ENCODE results near the gene F2R. TPM values are rescaled to one million over a fixed set of nuclear protein-coding genes. Genes with fewer than 3 reads are reported as not detected.

The F2R gene
- total and polyA plus RNA-seq, 2 experiments from 2014 or later = 4.4 to 5.3 TPM

DNA sequence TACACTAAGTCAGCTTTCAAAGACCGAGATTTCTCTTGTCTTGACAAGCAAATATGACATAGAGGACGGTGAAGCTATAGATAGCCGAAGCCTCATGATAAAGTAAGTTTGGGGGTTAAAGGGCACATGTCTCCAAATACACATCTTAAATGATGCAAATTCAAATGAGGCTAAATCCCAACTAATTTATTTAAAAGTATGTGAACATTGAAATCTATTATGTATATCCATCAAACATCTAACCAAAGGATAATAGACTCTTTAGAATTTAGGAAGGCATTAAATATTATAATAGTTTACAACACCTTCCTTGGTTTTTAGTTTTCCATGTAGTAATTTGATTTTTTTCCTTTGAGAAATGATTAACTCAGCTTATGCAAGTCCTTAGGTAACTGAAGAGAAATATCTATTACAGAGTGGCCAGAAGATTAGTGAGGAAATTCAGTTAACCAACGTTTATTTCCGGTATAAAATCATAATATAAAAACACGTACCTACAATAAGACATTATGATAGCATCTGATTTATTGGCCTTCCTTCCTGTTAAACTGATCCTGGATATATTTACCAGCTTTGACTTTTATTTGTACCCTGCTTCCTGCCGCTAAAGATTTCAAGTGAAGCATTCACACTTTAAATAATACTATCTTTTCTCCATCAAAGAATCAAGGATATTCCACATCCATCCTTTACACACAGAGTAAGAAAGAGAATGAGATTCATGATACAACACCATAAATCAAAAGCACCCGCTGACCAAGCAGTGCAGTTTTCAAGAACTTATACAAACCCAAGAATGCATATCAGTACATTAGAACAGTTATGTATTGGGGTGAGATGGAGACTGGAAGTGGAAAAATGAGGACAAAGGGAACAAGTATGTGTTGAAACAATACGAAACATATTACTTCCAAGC lies 31.9 kb upstream of the F2R start:
- H3K4me2 ChIP-seq (ENCODE audit: unreplicated experiment) = no peak overlapping the region
- H3K79me2 ChIP-seq (ENCODE audit: insufficient read depth) = no peaks in the 10 kb centered on the region
- no peaks in the 10 kb centered on the region for H4K20me1 ChIP-seq (ENCODE audit: insufficient read depth)
- no peaks in the 10 kb centered on the region for H3K36me3 ChIP-seq (ENCODE audit: low read depth)
- no peaks in the 10 kb centered on the region for H3K9me2 ChIP-seq (ENCODE audit: insufficient read depth)
- H3K27me3 ChIP-seq (replicated peaks; ENCODE audit: insufficient read depth) = peaks cover 10% of the 10 kb centered on the region; the same call in 1 of the 2 replicates
- DNase-seq = no peak
- no peak overlapping the region for H2AFZ ChIP-seq
- no peak overlapping the region for H3K27ac ChIP-seq
- 95 to 96% methylated on average over 9 of the region's 9 CpGs for WGBS, 2 experiments (ENCODE audit: low coverage in 1 of 2, low lambda C conversion rate in 2 of 2, missing lambda C conversion rate in 2 of 2)
- TF ChIP-seq EZH2 (IDR thresholded peaks at IDR 0.05; ENCODE audit: insufficient read depth, poor library complexity, severe bottlenecking) = no peak
- peaks cover 13% of the 10 kb centered on the region for H3K4me1 ChIP-seq (ENCODE audit: insufficient read depth)
- no peak overlapping the region for H3K9ac ChIP-seq
- in situ Hi-C loops (cut with MboI) = no loop called here
- no peaks in the 10 kb centered on the region for H3K9me3 ChIP-seq (ENCODE audit: low read depth)
- H3K4me3 ChIP-seq = no peak overlapping the region
- H3F3A ChIP-seq (ENCODE audit: insufficient read depth) = 0 out of 2 replicates have a peak, but pooled peaks cover 6% of the 10 kb centered on the region

- DNase-seq = no peak
- Histone ChIP-seq H2AFZ (no peak overlapping the region), H3K36me3 (ENCODE audit: low read depth) (no peaks in the 10 kb centered on the region), H3K27ac (no peak overlapping the region), H3K9me3 (ENCODE audit: low read depth) (no peaks in the 10 kb centered on the region), H3K4me3 (no peak overlapping the region), H3K4me1 (ENCODE audit: insufficient read depth) (peaks cover 20% of the 10 kb centered on the region), H3K27me3 (replicated peaks; ENCODE audit: insufficient read depth) (peaks cover 6% of the 10 kb centered on the region; the same call in 1 of the 2 replicates), H4K20me1 (ENCODE audit: insufficient read depth) (no peaks in the 10 kb centered on the region), H3K9ac (no peak overlapping the region), H3F3A (ENCODE audit: insufficient read depth) (peaks cover 14% of the 10 kb centered on the region), H3K79me2 (ENCODE audit: insufficient read depth) (no peaks in the 10 kb centered on the region), H3K9me2 (ENCODE audit: insufficient read depth) (no peaks in the 10 kb centered on the region), H3K4me2 (ENCODE audit: unreplicated experiment) (no peak overlapping the region)
- WGBS, 2 experiments (ENCODE audit: low coverage in 1 of 2, low lambda C conversion rate in 2 of 2, missing lambda C conversion rate in 2 of 2) = 87 to 88% methylated on average over 5 of the region's 5 CpGs
- in situ Hi-C loops (cut with MboI) = no loop called here
- TF ChIP-seq EZH2phosphoT487 (IDR thresholded peaks at IDR 0.05; ENCODE audit: insufficient read depth, low read depth) (no peak), EZH2 (IDR thresholded peaks at IDR 0.05; ENCODE audit: insufficient read depth, poor library complexity, severe bottlenecking) (no peak)
These were observed 31.0 kb upstream of the F2R start for GRCh38 chr5:76684756-76685519.

- H3K36me3 ChIP-seq (ENCODE audit: low read depth) = no peaks in the 10 kb centered on the region
- TF ChIP-seq EZH2 (IDR thresholded peaks at IDR 0.05; ENCODE audit: insufficient read depth, poor library complexity, severe bottlenecking) = no peak
- no peak for TF ChIP-seq EZH2phosphoT487 (IDR thresholded peaks at IDR 0.05; ENCODE audit: insufficient read depth, low read depth)
- H4K20me1 ChIP-seq (ENCODE audit: insufficient read depth) = no peaks in the 10 kb centered on the region
- in situ Hi-C loops (cut with MboI) = no loop called here
- no peak overlapping the region for H3K4me3 ChIP-seq
- 97 to 100% methylated on average over 3 of the region's 3 CpGs for WGBS, 2 experiments (ENCODE audit: low coverage in 1 of 2, low lambda C conversion rate in 2 of 2, missing lambda C conversion rate in 2 of 2)
- peaks cover 20% of the 10 kb centered on the region for H3F3A ChIP-seq (ENCODE audit: insufficient read depth)
- DNase-seq = no peak
- no peaks in the 10 kb centered on the region for H3K9me3 ChIP-seq (ENCODE audit: low read depth)
- peaks cover 27% of the 10 kb centered on the region for H3K4me1 ChIP-seq (ENCODE audit: insufficient read depth)
- H3K27ac ChIP-seq = no peak overlapping the region
- 0 out of 2 replicates have a peak, but pooled peaks cover 5% of the 10 kb centered on the region for H3K27me3 ChIP-seq (replicated peaks; ENCODE audit: insufficient read depth)
- H3K9ac ChIP-seq = no peak overlapping the region
- no peak overlapping the region for H2AFZ ChIP-seq
- H3K4me2 ChIP-seq (ENCODE audit: unreplicated experiment) = no peak overlapping the region
- H3K9me2 ChIP-seq (ENCODE audit: insufficient read depth) = no peaks in the 10 kb centered on the region
- H3K79me2 ChIP-seq (ENCODE audit: insufficient read depth) = no peaks in the 10 kb centered on the region
These were observed 30.2 kb upstream of the F2R start for GRCh38 chr5:76685704-76686103.

DNA sequence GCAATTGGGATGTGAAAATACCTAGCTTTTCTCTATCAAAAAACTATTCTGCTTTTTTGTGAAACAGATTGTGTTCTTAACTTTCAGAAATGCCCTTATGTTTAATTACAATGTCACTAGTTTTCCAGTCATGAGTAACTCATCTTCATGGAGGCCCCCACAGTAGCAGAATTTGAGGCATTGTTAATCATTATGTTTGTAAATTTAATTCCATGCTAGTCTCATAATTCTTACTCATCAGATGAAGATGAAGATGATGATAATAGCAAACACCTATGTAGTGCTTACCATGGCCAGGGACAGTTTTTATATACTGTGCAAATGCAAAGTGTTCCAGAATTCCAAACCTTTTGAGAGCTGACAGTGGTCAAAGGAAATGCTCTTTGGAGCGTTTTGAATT lies 27.7 kb upstream of the F2R start:
- Histone ChIP-seq H4K20me1 (ENCODE audit: insufficient read depth) (no peaks in the 10 kb centered on the region), H3K9ac (no peak overlapping the region), H3K4me3 (no peak overlapping the region), H3K9me2 (ENCODE audit: insufficient read depth) (no peaks in the 10 kb centered on the region), H3F3A (ENCODE audit: insufficient read depth) (peaks cover 45% of the 10 kb centered on the region), H3K27ac (no peak overlapping the region), H3K4me1 (ENCODE audit: insufficient read depth) (peaks cover 43% of the 10 kb centered on the region), H3K27me3 (replicated peaks; ENCODE audit: insufficient read depth) (no peaks in the 10 kb centered on the region), H3K79me2 (ENCODE audit: insufficient read depth) (no peaks in the 10 kb centered on the region), H2AFZ (no peak overlapping the region), H3K9me3 (ENCODE audit: low read depth) (no peaks in the 10 kb centered on the region), H3K4me2 (ENCODE audit: unreplicated experiment) (peak overlapping the region; percentile 34), H3K36me3 (ENCODE audit: low read depth) (no peaks in the 10 kb centered on the region)
- DNase-seq = no peak
- in situ Hi-C loops (cut with MboI) = no loop called here
- TF ChIP-seq EZH2phosphoT487 (IDR thresholded peaks at IDR 0.05; ENCODE audit: insufficient read depth, low read depth) = no peak
- no peak for TF ChIP-seq EZH2 (IDR thresholded peaks at IDR 0.05; ENCODE audit: insufficient read depth, poor library complexity, severe bottlenecking)
- WGBS, 2 experiments (ENCODE audit: low coverage in 1 of 2, low lambda C conversion rate in 2 of 2, missing lambda C conversion rate in 2 of 2) = 97 to 100% methylated on average over 1 of the region's 1 CpG

Data from GM23248 (cell line).